Natural killer cell treated with Interleukin-12 subunit alpha and Interleukin-12 subunit beta and Interleukin-15 and Interleukin-18, amount 100 ng/mL, for 72 hours (primary cell): ENCODE measurements around the gene NAA30. TPM values are rescaled to one million over a fixed set of nuclear protein-coding genes. Genes with fewer than 3 reads are reported as not detected.

Source experiments
- ATAC-seq, 2 donors: fragments of 150-1000 bp; cut with Tn5 transposase in 1 of 2; sonication (Bioruptor Pico), chemical (Tn5 transposase) in 1 of 2; 2 replicates each; pipeline ENCODE4 v1.10.0; 2021
- DNase-seq: peaks from one replicate; pipeline ENCODE4 v3.0.0; 2022; ENCODE audit warnings: low spot score
- H3K27ac Mint-ChIP-seq, 2 donors: 1 replicate in 1 of 2; 2 replicates in 1 of 2; pipeline ENCODE4 v1.8.0; 2022; ENCODE audit warnings: mixed read lengths in 2 of 2, mild to moderate bottlenecking in 1 of 2, moderate library complexity in 1 of 2
- H3K27me3 Mint-ChIP-seq, 2 donors: 1 replicate in 1 of 2; 2 replicates in 1 of 2; pipeline ENCODE4 v1.8.0; 2022; ENCODE audit warnings: mixed read lengths in 2 of 2
- H3K36me3 Mint-ChIP-seq: one replicate; pipeline ENCODE4 v1.8.0; 2022; ENCODE audit warnings: mixed read lengths
- H3K4me1 Mint-ChIP-seq, 2 donors: 1 replicate in 1 of 2; 2 replicates in 1 of 2; pipeline ENCODE4 v1.8.0; 2022; ENCODE audit warnings: low read depth in 2 of 2, mixed read lengths in 2 of 2, mild to moderate bottlenecking in 1 of 2
- H3K4me3 Mint-ChIP-seq: one replicate; pipeline ENCODE4 v1.8.0; 2022; ENCODE audit warnings: mixed read lengths
- H3K9me3 Mint-ChIP-seq: 2 replicates; pipeline ENCODE4 v1.8.0; 2022; ENCODE audit warnings: mixed read lengths
- total RNA-seq, 2 donors: library from RNA; stranded (reverse); gene quantifications; one replicate each; pipeline ENCODE4 v1.2.3, GENCODE V29; 2022

The NAA30 gene
- total RNA-seq, 2 donors from 2014 or later, result 16.9 to 23.9 TPM

DNA sequence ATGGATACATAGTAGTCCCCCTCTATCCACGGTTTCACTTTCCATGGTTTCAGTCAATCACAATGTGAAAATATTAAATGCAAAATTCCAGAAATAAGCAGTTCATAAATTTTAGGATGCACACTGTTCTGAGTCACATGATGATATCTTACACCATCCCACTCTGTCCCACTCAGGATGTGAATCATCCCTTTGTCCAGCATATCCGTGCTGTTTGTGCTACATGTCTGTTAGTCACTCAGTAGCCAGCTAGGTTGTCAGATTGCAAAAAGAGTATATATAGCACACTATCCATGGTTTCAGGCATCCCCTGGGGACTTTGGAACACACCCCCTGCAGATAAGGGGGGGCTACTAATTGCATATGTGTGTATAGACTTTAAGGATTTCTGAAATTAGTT, 8.1 kb upstream of the NAA30 start:
- Mint-ChIP-seq H3K4me1 (no peaks in the 10 kb centered on the region), H3K9me3 (no peaks in the 10 kb centered on the region), H3K36me3 (no peaks in the 10 kb centered on the region), H3K4me3 (no peak overlapping the region), H3K27me3 (peaks cover 6 to 15% of the 10 kb centered on the region in 2 donors), H3K27ac (no peak overlapping the region)
- ATAC-seq (no peak), DNase-seq (no peak)

GRCh38 chr14:57383125-57383745, 7.2 kb upstream of the NAA30 start:
- H3K36me3 Mint-ChIP-seq, result no peaks in the 10 kb centered on the region
- no peak overlapping the region for H3K4me3 Mint-ChIP-seq
- no peaks in the 10 kb centered on the region for H3K4me1 Mint-ChIP-seq
- no peak overlapping the region for H3K27ac Mint-ChIP-seq
- peaks cover 6 to 15% of the 10 kb centered on the region in 2 donors for H3K27me3 Mint-ChIP-seq
- no peak for ATAC-seq
- DNase-seq, result no peak
- H3K9me3 Mint-ChIP-seq, result no peaks in the 10 kb centered on the region

DNA sequence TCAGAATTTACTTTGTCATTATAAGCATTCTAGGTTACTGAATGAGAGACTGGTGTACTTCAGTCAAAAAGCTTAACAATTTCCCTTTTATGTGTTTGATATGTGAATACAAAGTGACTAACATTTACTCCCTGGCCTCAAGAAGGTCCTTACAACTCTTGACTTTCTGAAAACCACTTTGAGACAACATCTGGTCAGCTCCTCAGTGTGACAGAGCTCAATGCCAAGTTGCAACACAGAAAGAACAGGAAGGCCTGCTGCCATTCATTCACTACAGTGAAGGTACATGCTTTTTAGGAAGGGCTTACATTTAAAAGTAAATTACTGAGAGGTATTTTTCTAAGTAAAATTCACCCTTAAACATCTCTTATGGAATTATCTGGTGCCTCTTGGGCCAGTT, 2.3 kb upstream of the NAA30 start:
- DNase-seq (no peak), ATAC-seq (no peak)
- H3K36me3 Mint-ChIP-seq, result no peaks in the 10 kb centered on the region
- H3K27me3 Mint-ChIP-seq, result peaks cover 6 to 9% of the 10 kb centered on the region in 2 donors
- H3K4me1 Mint-ChIP-seq, result peaks cover 19 to 24% of the 10 kb centered on the region in 2 donors
- H3K4me3 Mint-ChIP-seq, result no peak overlapping the region
- H3K27ac Mint-ChIP-seq, result peak overlapping the region in 1 of 2 donors; percentile 91
- no peaks in the 10 kb centered on the region for H3K9me3 Mint-ChIP-seq

GRCh38 chr14:57389646-57390036, 745 bp upstream of the NAA30 start:
- ATAC-seq, result no peak
- H3K27ac Mint-ChIP-seq, result peak overlapping the region; percentile 82 to 91
- peaks cover 4 to 9% of the 10 kb centered on the region in 2 donors for H3K27me3 Mint-ChIP-seq
- no peaks in the 10 kb centered on the region for H3K9me3 Mint-ChIP-seq
- peaks cover 19 to 27% of the 10 kb centered on the region in 2 donors for H3K4me1 Mint-ChIP-seq
- no peaks in the 10 kb centered on the region for H3K36me3 Mint-ChIP-seq
- DNase-seq, result no peak
- peak overlapping the region; percentile 87 for H3K4me3 Mint-ChIP-seq

DNA sequence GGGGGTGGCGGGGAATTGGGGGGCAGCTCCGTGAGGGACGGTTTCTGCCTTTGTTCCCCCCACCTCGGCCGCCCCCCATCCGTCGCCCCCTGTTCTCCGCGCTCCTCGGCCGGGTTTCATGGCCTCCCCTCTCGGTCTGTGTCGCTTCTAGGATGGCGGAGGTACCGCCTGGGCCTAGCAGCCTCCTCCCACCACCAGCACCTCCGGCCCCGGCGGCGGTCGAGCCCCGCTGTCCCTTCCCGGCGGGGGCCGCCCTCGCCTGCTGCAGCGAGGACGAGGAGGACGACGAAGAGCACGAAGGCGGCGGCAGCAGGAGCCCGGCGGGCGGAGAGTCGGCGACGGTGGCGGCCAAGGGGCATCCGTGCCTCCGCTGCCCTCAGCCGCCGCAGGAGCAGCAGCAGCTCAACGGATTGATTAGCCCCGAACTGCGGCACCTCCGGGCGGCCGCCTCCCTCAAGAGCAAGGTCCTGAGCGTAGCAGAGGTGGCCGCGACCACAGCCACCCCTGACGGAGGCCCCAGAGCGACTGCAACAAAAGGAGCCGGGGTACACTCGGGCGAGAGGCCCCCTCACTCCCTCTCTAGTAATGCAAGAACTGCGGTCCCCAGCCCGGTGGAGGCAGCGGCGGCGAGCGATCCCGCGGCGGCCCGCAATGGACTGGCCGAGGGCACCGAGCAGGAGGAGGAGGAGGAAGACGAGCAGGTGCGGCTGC, 575 bp downstream of the NAA30 start:
- Mint-ChIP-seq H3K27me3 (peaks cover 0 to 4% of the 10 kb centered on the region in 2 donors), H3K4me3 (peak overlapping the region; percentile 87), H3K36me3 (no peaks in the 10 kb centered on the region), H3K9me3 (no peaks in the 10 kb centered on the region), H3K27ac (peak overlapping the region; percentile 82 to 91), H3K4me1 (peaks cover 19 to 27% of the 10 kb centered on the region in 2 donors)
- DNase-seq (peak; percentile 71), ATAC-seq (peak; percentile 56 to 63)

GRCh38 chr14:57391517-57392195, 1.3 kb downstream of the NAA30 start:
- H3K27ac Mint-ChIP-seq, result peak overlapping the region; percentile 82 to 91
- no peaks in the 10 kb centered on the region for H3K9me3 Mint-ChIP-seq
- H3K27me3 Mint-ChIP-seq, result no peaks in the 10 kb centered on the region
- DNase-seq (no peak), ATAC-seq (no peak)
- H3K4me3 Mint-ChIP-seq, result peak overlapping the region; percentile 87
- peaks cover 22 to 31% of the 10 kb centered on the region in 2 donors for H3K4me1 Mint-ChIP-seq
- H3K36me3 Mint-ChIP-seq, result peaks cover 5% of the 10 kb centered on the region

DNA sequence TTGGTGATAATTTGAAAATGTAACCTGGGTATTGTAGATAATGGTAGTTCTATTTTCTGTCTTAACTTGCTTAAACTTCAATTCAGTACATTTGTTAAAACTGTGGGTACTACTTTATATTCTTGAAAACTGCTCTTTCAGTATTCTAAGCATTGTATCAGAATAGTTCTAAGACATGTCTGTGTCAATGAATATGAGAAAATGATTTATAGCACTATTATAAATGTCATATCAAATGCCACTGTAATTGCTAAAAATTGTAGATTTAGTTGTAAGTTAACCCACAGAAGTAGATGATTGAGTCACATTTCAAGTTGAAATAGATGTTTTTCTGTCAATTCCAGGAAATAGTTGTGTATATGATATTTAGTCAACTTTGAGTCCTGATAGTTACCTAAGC, 2.4 kb downstream of the NAA30 start:
- H3K4me3 Mint-ChIP-seq, result peak overlapping the region; percentile 87
- peaks cover 6% of the 10 kb centered on the region for H3K36me3 Mint-ChIP-seq
- H3K9me3 Mint-ChIP-seq, result no peaks in the 10 kb centered on the region
- H3K27me3 Mint-ChIP-seq, result no peaks in the 10 kb centered on the region
- peaks cover 22 to 32% of the 10 kb centered on the region in 2 donors for H3K4me1 Mint-ChIP-seq
- H3K27ac Mint-ChIP-seq, result peak overlapping the region; percentile 82 to 91
- no peak for DNase-seq
- ATAC-seq, result no peak

DNA sequence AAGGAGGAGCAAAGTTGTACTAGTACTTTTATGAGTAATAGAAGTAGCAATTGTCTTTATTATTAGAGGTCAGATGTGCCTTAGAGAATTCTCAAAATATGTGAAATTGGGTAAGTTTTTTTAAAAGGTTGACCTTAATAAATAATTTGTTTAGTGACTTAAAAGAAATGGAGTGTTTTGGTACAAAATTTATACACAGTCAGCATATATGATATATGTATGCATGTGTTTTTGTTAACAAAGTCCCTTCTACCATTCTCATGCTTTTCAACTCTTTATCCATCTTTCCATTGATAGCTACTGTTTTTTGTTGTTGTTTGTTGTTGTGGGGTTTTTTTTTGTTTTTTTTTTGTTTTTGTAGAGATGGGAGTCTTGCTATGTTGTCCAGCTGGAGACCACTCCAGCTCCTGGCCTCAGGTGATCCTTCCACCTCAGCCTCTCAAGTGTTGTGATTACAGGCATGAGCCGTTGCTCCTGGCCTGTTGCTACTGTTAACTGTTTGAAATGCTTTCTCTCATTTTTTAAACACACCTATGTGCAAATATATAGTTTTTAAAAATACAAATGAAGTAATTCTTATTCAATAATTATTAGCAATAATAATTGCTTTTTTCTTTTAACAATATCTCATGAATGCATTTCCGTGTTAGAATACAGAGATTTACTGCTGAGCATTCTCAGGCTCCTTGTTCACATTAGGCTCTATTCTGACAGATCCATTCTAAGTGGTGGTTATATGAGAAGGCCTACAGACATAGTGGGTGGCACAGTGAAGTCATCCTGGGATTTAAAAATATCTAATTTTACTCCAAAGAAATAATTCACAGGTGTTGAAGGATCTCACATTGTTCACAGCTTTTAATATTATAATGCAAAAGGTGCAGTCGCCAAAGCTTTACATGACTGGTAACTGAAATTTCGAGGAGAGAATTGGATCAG, 10.4 kb downstream of the NAA30 start:
- Mint-ChIP-seq H3K4me1 (peaks cover 17 to 18% of the 10 kb centered on the region in 2 donors), H3K27me3 (no peaks in the 10 kb centered on the region), H3K27ac (no peak overlapping the region), H3K9me3 (no peaks in the 10 kb centered on the region), H3K36me3 (peaks cover 24% of the 10 kb centered on the region), H3K4me3 (no peak overlapping the region)
- no peak for DNase-seq
- no peak for ATAC-seq

DNA sequence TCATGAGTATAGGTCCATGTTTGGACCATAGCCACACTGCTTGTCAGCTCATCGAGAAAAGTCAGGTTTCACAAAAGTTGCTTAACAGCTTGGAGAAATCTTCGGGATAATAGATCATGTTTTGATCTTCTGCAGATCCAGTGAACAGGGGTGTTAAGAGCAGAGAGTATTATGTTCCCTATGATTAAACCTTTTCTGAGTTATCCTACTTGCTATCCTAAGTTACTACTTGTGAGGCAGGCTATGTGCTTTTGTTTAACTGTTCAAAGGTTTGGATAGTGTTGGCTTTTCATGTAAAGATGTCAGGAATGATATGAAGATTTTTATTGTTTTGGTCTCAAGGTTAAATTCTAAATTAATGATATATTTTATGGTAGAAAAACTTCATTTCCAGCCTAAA, 11.1 kb downstream of the NAA30 start:
- no peak for DNase-seq
- Mint-ChIP-seq H3K4me3 (no peak overlapping the region), H3K27me3 (no peaks in the 10 kb centered on the region), H3K4me1 (peaks cover 15% of the 10 kb centered on the region in 2 donors), H3K36me3 (peaks cover 21% of the 10 kb centered on the region), H3K27ac (no peak overlapping the region), H3K9me3 (no peaks in the 10 kb centered on the region)
- no peak for ATAC-seq

DNA sequence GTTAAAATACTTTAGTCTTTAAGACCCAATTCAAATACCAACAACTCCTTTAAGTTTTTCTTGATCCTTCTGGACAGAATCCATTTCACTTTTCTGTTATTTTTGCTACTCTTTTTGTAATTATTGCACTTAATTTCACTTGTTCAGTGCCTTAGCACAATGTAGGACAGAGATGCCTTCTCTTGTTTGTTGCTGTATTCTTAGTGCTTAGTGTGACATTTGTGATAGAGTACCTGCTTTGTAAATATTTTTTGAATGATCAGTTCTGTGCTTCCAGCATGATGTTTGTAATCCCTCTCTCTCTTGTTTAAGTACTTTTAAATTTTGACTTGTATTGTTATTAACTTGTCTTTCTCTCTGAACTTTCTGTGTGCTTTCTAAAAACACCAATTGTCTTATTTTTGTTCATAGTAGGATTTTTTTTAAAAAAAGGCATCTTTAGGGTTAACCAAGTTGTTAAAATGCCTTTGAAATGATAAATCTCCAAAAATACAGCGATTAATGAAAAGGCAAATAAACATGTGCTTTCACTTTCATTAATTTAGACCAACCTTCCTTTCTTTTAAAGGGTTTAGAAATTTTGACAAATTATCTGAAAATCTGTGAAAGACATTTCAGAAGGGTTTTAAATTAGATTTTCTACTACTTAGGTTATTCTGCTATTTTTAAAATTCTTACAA, 11.9 kb downstream of the NAA30 start:
- peaks cover 18% of the 10 kb centered on the region for H3K36me3 Mint-ChIP-seq
- H3K4me3 Mint-ChIP-seq, result peak overlapping the region; percentile 14
- peaks cover 16% of the 10 kb centered on the region in 2 donors for H3K4me1 Mint-ChIP-seq
- ATAC-seq, result no peak
- DNase-seq, result no peak
- H3K27ac Mint-ChIP-seq, result peak overlapping the region; percentile 0 to 18
- H3K27me3 Mint-ChIP-seq, result no peaks in the 10 kb centered on the region
- H3K9me3 Mint-ChIP-seq, result no peaks in the 10 kb centered on the region

DNA sequence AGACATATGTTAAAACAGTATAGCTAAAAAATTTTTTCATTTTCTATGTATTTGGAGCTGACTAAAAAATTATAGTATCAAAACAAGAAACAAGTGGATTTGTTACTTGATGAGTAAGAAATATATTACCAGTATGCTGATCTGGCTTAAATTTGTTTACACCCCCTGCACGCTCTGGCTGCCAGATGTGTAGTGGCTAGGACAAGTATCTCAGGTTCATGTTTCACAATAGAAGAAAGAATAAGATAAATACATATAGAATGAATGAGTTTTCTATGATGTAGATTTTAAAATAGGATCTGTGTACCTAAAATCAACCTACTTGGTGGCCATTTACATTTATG, 13.1 kb downstream of the NAA30 start:
- no peaks in the 10 kb centered on the region for H3K27me3 Mint-ChIP-seq
- ATAC-seq (no peak), DNase-seq (no peak)
- H3K27ac Mint-ChIP-seq, result no peak overlapping the region
- peaks cover 18% of the 10 kb centered on the region for H3K36me3 Mint-ChIP-seq
- no peaks in the 10 kb centered on the region for H3K9me3 Mint-ChIP-seq
- peaks cover 22 to 23% of the 10 kb centered on the region in 2 donors for H3K4me1 Mint-ChIP-seq
- H3K4me3 Mint-ChIP-seq, result no peak overlapping the region

DNA sequence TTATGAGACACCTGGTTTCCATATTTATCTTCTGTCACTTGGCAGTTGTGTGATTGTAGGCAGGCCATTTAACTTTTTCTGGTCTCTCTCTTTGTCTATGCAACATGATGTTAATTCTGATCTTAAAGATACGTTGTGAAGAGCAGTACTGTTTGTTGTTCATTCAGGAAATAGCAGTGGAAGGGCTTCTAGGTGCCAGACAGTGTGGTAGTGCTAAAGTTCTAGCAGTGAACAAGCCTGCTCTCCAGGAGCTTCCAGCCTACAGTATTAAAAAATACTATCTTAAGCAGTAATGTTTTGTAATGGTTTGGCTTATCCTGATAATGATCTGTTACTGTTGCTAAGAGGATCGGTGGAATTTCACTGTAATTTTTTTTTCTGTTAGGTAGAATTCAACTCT, 15.2 kb downstream of the NAA30 start:
- H3K27ac Mint-ChIP-seq, result no peak overlapping the region

DNA sequence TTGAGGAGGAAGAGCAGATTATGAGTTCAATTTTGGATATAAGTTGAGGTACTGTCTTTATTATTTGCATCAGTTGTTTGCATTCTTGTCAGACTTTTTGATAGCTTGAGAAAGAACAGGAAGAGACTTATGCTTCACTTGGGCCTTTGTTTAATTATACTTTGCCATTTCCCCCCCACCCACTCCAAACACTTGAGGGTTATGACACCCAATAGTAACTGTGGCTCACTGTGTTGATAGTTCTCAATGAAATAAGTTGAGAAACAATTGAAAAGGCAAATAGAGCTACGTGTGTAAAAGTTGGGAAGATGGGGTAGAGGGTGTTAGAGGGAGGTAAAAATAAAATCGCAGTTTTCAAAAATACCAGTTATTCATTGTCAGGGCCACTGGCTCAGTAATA, 17.7 kb downstream of the NAA30 start:
- ATAC-seq, result no peak
- Mint-ChIP-seq H3K27me3 (no peaks in the 10 kb centered on the region), H3K4me1 (peaks cover 14 to 15% of the 10 kb centered on the region in 2 donors), H3K36me3 (peaks cover 6% of the 10 kb centered on the region), H3K27ac (no peak overlapping the region), H3K4me3 (no peak overlapping the region), H3K9me3 (no peaks in the 10 kb centered on the region)
- no peak for DNase-seq

More for the DNA sequence above, 15.2 kb downstream of the NAA30 start:
- H3K27me3 Mint-ChIP-seq, result no peaks in the 10 kb centered on the region
- ATAC-seq (no peak), DNase-seq (no peak)
- H3K4me3 Mint-ChIP-seq, result no peak overlapping the region
- H3K9me3 Mint-ChIP-seq, result no peaks in the 10 kb centered on the region
- H3K4me1 Mint-ChIP-seq, result peaks cover 19 to 23% of the 10 kb centered on the region in 2 donors
- peaks cover 12% of the 10 kb centered on the region for H3K36me3 Mint-ChIP-seq
